OCI-LY7 (cell line): ENCODE data around the gene HOMER3.

Experiments
- EZH2phosphoT487 ChIP-seq: fragments of 200-600 bp; sonication (generic); IDR thresholded peaks from 2 replicates; pipeline ENCODE4 v1.6.1; 2018; ENCODE audit warnings: low read depth, borderline replicate concordance, mild to moderate bottlenecking, mixed run types, antibody characterized with exemption, low read length, moderate library complexity, mixed read lengths
- TF ChIP-seq, protein P1 (sequence below): fragments of 200-600 bp; sonication (generic); conservative IDR thresholded peaks from 2 replicates; pipeline ENCODE4 v1.5.1; 2014; ENCODE audit warnings: mild to moderate bottlenecking, antibody characterized with exemption, low read length, moderate library complexity, mixed read lengths

DNA sequence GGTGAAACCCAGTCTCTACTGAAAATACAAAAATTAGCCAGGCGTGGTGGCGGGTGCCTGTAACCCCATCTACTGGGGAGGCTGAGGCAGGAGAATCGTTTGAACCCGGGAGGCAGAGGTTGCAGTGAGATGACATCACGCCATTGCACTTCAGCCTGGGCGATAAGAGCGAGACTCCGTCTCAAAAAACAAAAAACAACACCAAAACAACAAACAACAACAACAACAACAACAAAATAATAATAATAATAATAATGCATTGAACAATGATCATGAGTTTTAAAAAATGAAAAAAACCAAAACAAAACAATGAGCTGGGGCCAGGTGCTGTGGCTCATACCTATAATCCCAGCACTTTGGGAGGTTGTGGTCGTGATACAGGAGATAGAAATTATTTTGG, 23.1 kb upstream of the HOMER3 start:
- TF ChIP-seq, protein P1, sequence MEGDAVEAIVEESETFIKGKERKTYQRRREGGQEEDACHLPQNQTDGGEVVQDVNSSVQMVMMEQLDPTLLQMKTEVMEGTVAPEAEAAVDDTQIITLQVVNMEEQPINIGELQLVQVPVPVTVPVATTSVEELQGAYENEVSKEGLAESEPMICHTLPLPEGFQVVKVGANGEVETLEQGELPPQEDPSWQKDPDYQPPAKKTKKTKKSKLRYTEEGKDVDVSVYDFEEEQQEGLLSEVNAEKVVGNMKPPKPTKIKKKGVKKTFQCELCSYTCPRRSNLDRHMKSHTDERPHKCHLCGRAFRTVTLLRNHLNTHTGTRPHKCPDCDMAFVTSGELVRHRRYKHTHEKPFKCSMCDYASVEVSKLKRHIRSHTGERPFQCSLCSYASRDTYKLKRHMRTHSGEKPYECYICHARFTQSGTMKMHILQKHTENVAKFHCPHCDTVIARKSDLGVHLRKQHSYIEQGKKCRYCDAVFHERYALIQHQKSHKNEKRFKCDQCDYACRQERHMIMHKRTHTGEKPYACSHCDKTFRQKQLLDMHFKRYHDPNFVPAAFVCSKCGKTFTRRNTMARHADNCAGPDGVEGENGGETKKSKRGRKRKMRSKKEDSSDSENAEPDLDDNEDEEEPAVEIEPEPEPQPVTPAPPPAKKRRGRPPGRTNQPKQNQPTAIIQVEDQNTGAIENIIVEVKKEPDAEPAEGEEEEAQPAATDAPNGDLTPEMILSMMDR = no peak
- no peak for TF ChIP-seq EZH2phosphoT487
